CD4-positive, alpha-beta T cell (primary cell): ENCODE measurements around the gene NKAIN4. TPM values are rescaled to one million over a fixed set of nuclear protein-coding genes. Genes with fewer than 3 reads are reported as not detected.

Source experiments
- ATAC-seq: fragments of 200-7000 bp; cut with Tn5 transposase; one replicate; pipeline ENCODE4 v1.10.0; 2022; ENCODE audit warnings: mild to moderate bottlenecking; ENCODE audit not compliant: poor library complexity
- CTCF ChIA-PET: fragments of 350-600 bp; sonication (Branson Sonifier 250); formaldehyde crosslinking; loops from one replicate; lab custom pipeline; 2021; ENCODE audit warnings: antibody characterized with exemption, inconsistent platforms; lab: Charles Lee
- POLR2A ChIA-PET: fragments of 350-600 bp; sonication (Branson Sonifier 250); formaldehyde crosslinking; loops from one replicate; lab custom pipeline; 2021; ENCODE audit warnings: antibody characterized with exemption, inconsistent platforms; lab: Charles Lee
- DNase-seq, 14 experiments: peaks; one replicate each; pipeline ENCODE4 v3.0.0-alpha.2; 2013 to 2020; ENCODE audit warnings: mixed read lengths in 2 of 14
- H3K27ac ChIP-seq, 2 donors: one replicate each; pipeline versions ENCODE4 v1.5.1 to v1.7.0; 2013; ENCODE audit warnings: low read length in 2 of 2, low read depth in 1 of 2, mild to moderate bottlenecking in 1 of 2
- H3K27me3 ChIP-seq, 2 experiments: 1 replicate in 1 of 2; 2 replicates in 1 of 2; pipeline versions ENCODE4 v1.6.1 to v1.7.0; 2013; ENCODE audit warnings: low read length in 2 of 2, control low read depth in 1 of 2, mild to moderate bottlenecking in 1 of 2, moderate library complexity in 1 of 2; ENCODE audit not compliant: insufficient read depth in 2 of 2, control insufficient read depth in 1 of 2
- H3K36me3 ChIP-seq: one replicate; pipeline ENCODE4 v1.6.1; 2013; ENCODE audit warnings: low read length, control low read depth; ENCODE audit not compliant: insufficient read depth
- H3K4me1 ChIP-seq: one replicate; pipeline ENCODE4 v1.6.1; 2013; ENCODE audit warnings: low read length, control low read depth; ENCODE audit not compliant: insufficient read depth
- H3K4me3 ChIP-seq: one replicate; pipeline ENCODE4 v1.5.1; 2013; ENCODE audit warnings: mild to moderate bottlenecking, low read length, moderate library complexity
- H3K9me3 ChIP-seq, 2 experiments: 1 replicate in 1 of 2; 2 replicates in 1 of 2; pipeline versions ENCODE4 v1.6.1 to v1.7.0; 2013; ENCODE audit warnings: low read length in 2 of 2, mild to moderate bottlenecking in 2 of 2, control low read depth in 1 of 2, moderate library complexity in 1 of 2; ENCODE audit not compliant: control insufficient read depth in 1 of 2, insufficient read depth in 1 of 2
- H3K27ac Mint-ChIP-seq: one replicate; pipeline ENCODE4 v1.8.0; 2020; ENCODE audit warnings: mixed read lengths
- H3K27me3 Mint-ChIP-seq: one replicate; pipeline ENCODE4 v1.8.0; 2021; ENCODE audit warnings: mixed read lengths
- H3K36me3 Mint-ChIP-seq: one replicate; pipeline ENCODE4 v1.8.0; 2021; ENCODE audit warnings: low read depth, mixed read lengths
- H3K4me1 Mint-ChIP-seq: one replicate; pipeline ENCODE4 v1.8.0; 2021; ENCODE audit warnings: low read depth, mixed read lengths
- H3K4me3 Mint-ChIP-seq: one replicate; pipeline ENCODE4 v1.8.0; 2020; ENCODE audit warnings: mild to moderate bottlenecking, mixed read lengths
- H3K9me3 Mint-ChIP-seq: one replicate; pipeline ENCODE4 v1.8.0; 2020; ENCODE audit warnings: mixed read lengths
- CTCF ChIP-seq: fragments of 200-600 bp; IDR thresholded peaks from one replicate; pipeline ENCODE4 v1.8.0; 2022; ENCODE audit warnings: antibody characterized with exemption, mild to moderate bottlenecking
- intact Hi-C, 2 experiments: fragments of 100-400 bp; cut with DNase I in 1 of 2; cut with micrococcal nuclease in 1 of 2; formaldehyde crosslinking; loops; one replicate each; pipeline versions ENCODE4 v1.15.1 to v1.9.0; 2023 to 2025; cut with DNase I, micrococcal nuclease
- total RNA-seq, 174 experiments: library from RNA in 2 of 174; stranded (reverse) in 2 of 174; gene quantifications; one replicate each; pipeline ENCODE4 v1.2.3 and lab custom pipeline; 2021 to 2026

Gene NKAIN4
- total RNA-seq, 2 experiments from 2014 or later: not detected

GRCh38 chr20:63235399-63235983 is 18.8 kb downstream of the NKAIN4 start, which contains the start of gene BIRC7:
BIRC7 (plus strand) TSS chr20:63235905; CDS start chr20:63236097, 192 bp downstream.
- DNase-seq (peak in 2 of 14 experiments; percentile 11 to 42), ATAC-seq (no peak)
- H3K27me3 Mint-ChIP-seq: peaks cover 22% of the 10 kb centered on the region
- Histone ChIP-seq H3K9me3 (peaks cover 0 to 8% of the 10 kb centered on the region in 2 experiments), H3K36me3 (no peaks in the 10 kb centered on the region), H3K27me3 (peaks cover 14 to 30% of the 10 kb centered on the region in 2 experiments), H3K4me3 (no peak within 1 kb of the TSS), H3K4me1 (peaks cover 17% of the 10 kb centered on the region), H3K27ac (no peak within 1 kb of the TSS)
- peaks cover 4% of the 10 kb centered on the region for H3K4me1 Mint-ChIP-seq
- no peak for TF ChIP-seq CTCF
- H3K4me3 Mint-ChIP-seq: no peak within 1 kb of the TSS
- no peak within 1 kb of the TSS for H3K27ac Mint-ChIP-seq
- intact Hi-C loops: no loop called here
- no peaks in the 10 kb centered on the region for H3K36me3 Mint-ChIP-seq
- ChIA-PET CTCF (interaction anchor here (1.8 kb wide), 1 partner anchor 12 kb away, joined by 7 read pairs; no protein-coding TSS in a partner anchor), POLR2A (interaction anchor here (0.9 to 1.3 kb wide), 2 partner anchors 37 to 134 kb away, joined by 3 to 4 read pairs; partner anchors contain the start of gene ARFGAP1)
- no peaks in the 10 kb centered on the region for H3K9me3 Mint-ChIP-seq

- CTCF ChIA-PET: interaction anchor here (1.8 kb wide), 1 partner anchor 11 kb away, joined by 7 read pairs; no protein-coding TSS in a partner anchor
- DNase-seq (peak in 7 of 14 experiments; percentile 11 to 59 (median 28)), ATAC-seq (peak; percentile 81)
- Histone ChIP-seq H3K36me3 (no peaks in the 10 kb centered on the region), H3K27ac (no peak overlapping the region), H3K4me1 (peaks cover 17% of the 10 kb centered on the region), H3K27me3 (peaks cover 20 to 36% of the 10 kb centered on the region in 2 experiments), H3K4me3 (no peak overlapping the region), H3K9me3 (peaks cover 0 to 8% of the 10 kb centered on the region in 2 experiments)
- Mint-ChIP-seq H3K27me3 (peaks cover 28% of the 10 kb centered on the region), H3K4me3 (no peak overlapping the region), H3K36me3 (no peaks in the 10 kb centered on the region), H3K4me1 (peaks cover 4% of the 10 kb centered on the region), H3K27ac (no peak overlapping the region), H3K9me3 (no peaks in the 10 kb centered on the region)
- POLR2A ChIA-PET: interaction anchor here (1.3 kb wide), 1 partner anchor 133 kb away, joined by 3 read pairs; no protein-coding TSS in a partner anchor
- peak; percentile 13 for TF ChIP-seq CTCF
- intact Hi-C loops: no loop called here
These were observed 19.4 kb downstream of the NKAIN4 start for GRCh38 chr20:63234693-63235398.

- H3K4me1 Mint-ChIP-seq: peaks cover 4% of the 10 kb centered on the region
- H3K9me3 Mint-ChIP-seq: no peaks in the 10 kb centered on the region
- ChIA-PET POLR2A (no interaction called here), CTCF (interaction anchor here (1.1 kb wide), 1 partner anchor 11 kb away, joined by 4 read pairs; no protein-coding TSS in a partner anchor)
- peaks cover 0 to 8% of the 10 kb centered on the region in 2 experiments for H3K9me3 ChIP-seq
- intact Hi-C loops: no loop called here
- peaks cover 26 to 45% of the 10 kb centered on the region in 2 experiments for H3K27me3 ChIP-seq
- DNase-seq (no peak), ATAC-seq (no peak)
- H3K4me1 ChIP-seq: peaks cover 17% of the 10 kb centered on the region
- TF ChIP-seq CTCF: no peak
- no peaks in the 10 kb centered on the region for H3K36me3 ChIP-seq
- H3K27me3 Mint-ChIP-seq: peaks cover 37% of the 10 kb centered on the region
- H3K36me3 Mint-ChIP-seq: no peaks in the 10 kb centered on the region
- no peak overlapping the region for H3K4me3 Mint-ChIP-seq
- no peak overlapping the region for H3K4me3 ChIP-seq
- no peak overlapping the region for H3K27ac ChIP-seq
- H3K27ac Mint-ChIP-seq: no peak overlapping the region
These were observed 20.3 kb downstream of the NKAIN4 start for GRCh38 chr20:63233924-63234323.
